H1 (cell line): Measurements from ENCODE around the gene CACNB1. TPM values are rescaled to one million over a fixed set of nuclear protein-coding genes. Genes with fewer than 3 reads are reported as not detected.

ENCODE experiments used
- CTCF ChIA-PET: fragments of 300-600 bp; sonication (Branson Sonifier 250); formaldehyde crosslinking; loops from one replicate; lab custom pipeline; 2021; ENCODE audit not compliant: partially characterized antibody; lab: Charles Lee
- POLR2A ChIA-PET: fragments of 300-600 bp; sonication (Branson Sonifier 250); formaldehyde crosslinking; loops from one replicate; lab custom pipeline; 2021; ENCODE audit warnings: inconsistent platforms; ENCODE audit not compliant: partially characterized antibody; lab: Charles Lee
- DNase-seq, 2 experiments: peaks; one replicate each; pipeline versions ENCODE4 v3.0.0 to v3.0.0-alpha.2; 2010 to 2022; ENCODE audit warnings: low spot score in 2 of 2, low read depth in 1 of 2, mixed read lengths in 1 of 2
- FAIRE-seq: peaks from 2 replicates; lab custom pipeline; 2011; peaks lifted over from hg19 to GRCh38; lab: Jason Lieb, UNC
- H2AFZ ChIP-seq: 2 replicates; pipeline ENCODE4 v1.8.1; 2012; ENCODE audit warnings: low read length, inconsistent platforms
- H2AK5ac ChIP-seq: 2 replicates; pipeline ENCODE4 v1.6.1; 2013; ENCODE audit warnings: low read depth, low read length
- H2BK120ac ChIP-seq: replicated peaks from 2 replicates; pipeline ENCODE3; 2013; ENCODE audit warnings: low read depth, low read length, inconsistent platforms
- H2BK12ac ChIP-seq: 2 replicates; pipeline ENCODE4 v1.6.1; 2013; ENCODE audit warnings: low read depth, low read length
- H2BK15ac ChIP-seq: 2 replicates; pipeline ENCODE4 v1.6.1; 2013; ENCODE audit warnings: low read length
- H2BK20ac ChIP-seq: 2 replicates; pipeline ENCODE4 v1.6.1; 2013; ENCODE audit warnings: low read length
- H2BK5ac ChIP-seq: 2 replicates; pipeline ENCODE4 v1.6.1; 2013; ENCODE audit warnings: low read depth, low read length
- H3K14ac ChIP-seq: 2 replicates; pipeline ENCODE4 v1.6.1; 2013; ENCODE audit warnings: inconsistent platforms; ENCODE audit not compliant: insufficient read length
- H3K18ac ChIP-seq: 2 replicates; pipeline ENCODE4 v1.6.1; 2013; ENCODE audit warnings: low read length; ENCODE audit errors: extremely low read depth
- H3K23ac ChIP-seq: 2 replicates; pipeline ENCODE4 v1.6.1; 2013; ENCODE audit warnings: inconsistent platforms; ENCODE audit not compliant: insufficient read length
- H3K23me2 ChIP-seq: 2 replicates; pipeline ENCODE4 v1.6.1; 2013; ENCODE audit warnings: low read depth, low read length
- H3K27ac ChIP-seq: 2 replicates; pipeline ENCODE4 v1.6.1; 2011; ENCODE audit warnings: low read depth, low read length, inconsistent platforms
- H3K27me3 ChIP-seq, 4 experiments: replicated peaks in 1 of 4; 1 replicate in 1 of 4; 2 replicates in 3 of 4; pipeline versions ENCODE4 v1.6.1 to v1.8.1; 2011 to 2013; ENCODE audit warnings: low read length in 3 of 4, mild to moderate bottlenecking in 3 of 4, inconsistent platforms in 2 of 4, mixed read lengths in 2 of 4, moderate library complexity in 1 of 4; ENCODE audit not compliant: control insufficient read depth in 3 of 4, insufficient read depth in 3 of 4; ENCODE audit errors: extremely low read depth in 1 of 4
- H3K36me3 ChIP-seq, 4 experiments: 2 replicates each; pipeline versions ENCODE4 v1.6.1 to v1.8.1; 2011 to 2013; ENCODE audit warnings: mild to moderate bottlenecking in 4 of 4, low read length in 3 of 4, moderate library complexity in 2 of 4, control low read depth in 1 of 4, inconsistent platforms in 1 of 4; ENCODE audit not compliant: insufficient read depth in 4 of 4, control insufficient read depth in 2 of 4
- H3K4ac ChIP-seq: replicated peaks from 2 replicates; pipeline ENCODE3; 2013; ENCODE audit warnings: low read length, low read depth, mixed read lengths, inconsistent platforms; ENCODE audit not compliant: insufficient read length
- H3K4me1 ChIP-seq, 4 experiments: replicated peaks in 1 of 4; 1 replicate in 1 of 4; 2 replicates in 3 of 4; pipeline versions ENCODE4 v1.6.1 to v1.8.1; 2011 to 2013; ENCODE audit warnings: low read length in 3 of 4, inconsistent platforms in 2 of 4, mixed read lengths in 1 of 4; ENCODE audit not compliant: insufficient read depth in 4 of 4, control insufficient read depth in 3 of 4
- H3K4me2 ChIP-seq, 2 experiments: 2 replicates each; pipeline versions ENCODE4 v1.6.1 to v1.8.1; 2011 to 2013; ENCODE audit warnings: low read depth in 2 of 2, low read length in 2 of 2, control low read depth in 1 of 2, inconsistent platforms in 1 of 2, mild to moderate bottlenecking in 1 of 2; ENCODE audit not compliant: insufficient read depth in 1 of 2
- H3K4me3 ChIP-seq, 4 experiments: fragments of 200-600, 300-600 bp in 1 of 4; sonication (generic), shearing (Covaris generic), sonication (Bioruptor Twin) in 1 of 4; 2 replicates each; pipeline versions ENCODE4 v1.5.1 to v1.8.1; 2011 to 2016; ENCODE audit warnings: low read length in 4 of 4, low read depth in 3 of 4, control low read depth in 2 of 4, inconsistent platforms in 2 of 4, mild to moderate bottlenecking in 2 of 4, mixed read lengths in 1 of 4, moderate library complexity in 1 of 4; ENCODE audit not compliant: insufficient read depth in 2 of 4; ENCODE audit errors: extremely low read depth in 1 of 4
- H3K56ac ChIP-seq: replicated peaks from 2 replicates; pipeline ENCODE3; 2013; ENCODE audit warnings: low read depth, mild to moderate bottlenecking, mixed read lengths, low read length, inconsistent platforms; ENCODE audit not compliant: insufficient read length
- H3K79me1 ChIP-seq: 2 replicates; pipeline ENCODE4 v1.6.1; 2013; ENCODE audit warnings: low read depth, low read length, control low read depth
- H3K79me2 ChIP-seq, 2 experiments: 2 replicates each; pipeline versions ENCODE4 v1.6.1 to v1.8.1; 2012 to 2013; ENCODE audit warnings: low read length in 2 of 2, mild to moderate bottlenecking in 2 of 2, inconsistent platforms in 1 of 2; ENCODE audit not compliant: insufficient read depth in 2 of 2, control insufficient read depth in 1 of 2
- H3K9ac ChIP-seq, 4 experiments: replicated peaks in 1 of 4; 1 replicate in 1 of 4; 2 replicates in 3 of 4; pipeline versions ENCODE4 v1.6.1 to v1.8.1; 2011 to 2013; ENCODE audit warnings: low read depth in 3 of 4, low read length in 3 of 4, control low read depth in 2 of 4, mild to moderate bottlenecking in 2 of 4, moderate library complexity in 2 of 4, inconsistent platforms in 1 of 4; ENCODE audit errors: extremely low read depth in 1 of 4
- H3K9me3 ChIP-seq, 2 experiments: 2 replicates each; pipeline versions ENCODE4 v1.6.1 to v1.8.1; 2012 to 2013; ENCODE audit warnings: mild to moderate bottlenecking in 2 of 2, moderate library complexity in 2 of 2, control low read depth in 1 of 2, inconsistent platforms in 1 of 2, low read depth in 1 of 2, low read length in 1 of 2, mixed read lengths in 1 of 2; ENCODE audit not compliant: insufficient read depth in 2 of 2
- H4K20me1 ChIP-seq, 2 experiments: replicated peaks in 1 of 2; 2 replicates each; pipeline versions ENCODE3 to v1.8.1; 2011 to 2013; ENCODE audit warnings: inconsistent platforms in 2 of 2, low read length in 2 of 2, mild to moderate bottlenecking in 1 of 2; ENCODE audit not compliant: insufficient read depth in 2 of 2, control insufficient read depth in 1 of 2
- H4K5ac ChIP-seq: 2 replicates; pipeline ENCODE4 v1.6.1; 2013; ENCODE audit warnings: low read length, low read depth, mixed read lengths, inconsistent platforms; ENCODE audit not compliant: insufficient read length
- H4K8ac ChIP-seq: 2 replicates; pipeline ENCODE4 v1.8.0; 2013; ENCODE audit warnings: mild to moderate bottlenecking, moderate library complexity, low read length, inconsistent platforms; ENCODE audit not compliant: insufficient read depth; ENCODE audit errors: extremely low read depth
- H4K91ac ChIP-seq: replicated peaks from 2 replicates; pipeline ENCODE3; 2013; ENCODE audit warnings: low read length, mixed read lengths, inconsistent platforms; ENCODE audit not compliant: insufficient read length
- BRCA1 ChIP-seq: IDR thresholded peaks from 2 replicates; pipeline ENCODE4 v1.6.1; 2012; ENCODE audit warnings: low read depth, low read length, improper control_type of control experiment
- MAFK ChIP-seq: IDR thresholded peaks from 2 replicates; pipeline ENCODE4 v1.6.1; 2012; ENCODE audit warnings: low read depth, mild to moderate bottlenecking, improper control_type of control experiment, low read length
- RAD21 ChIP-seq, 2 experiments: IDR thresholded peaks in 1 of 2; conservative IDR thresholded peaks in 1 of 2; 2 replicates each; pipeline ENCODE4 v1.6.1; 2011; ENCODE audit warnings: low read depth in 2 of 2, low read length in 2 of 2, improper control_type of control experiment in 1 of 2, inconsistent platforms in 1 of 2, mild to moderate bottlenecking in 1 of 2, moderate library complexity in 1 of 2
- SP4 ChIP-seq: IDR thresholded peaks from 2 replicates; pipeline ENCODE4 v1.6.1; 2012; ENCODE audit warnings: low read length, inconsistent platforms
- USF2 ChIP-seq: IDR thresholded peaks from 2 replicates; pipeline ENCODE4 v1.6.1; 2011; ENCODE audit warnings: low read length, improper control_type of control experiment
- WGBS, 2 experiments: shearing (Covaris generic) in 1 of 2; methylation state at CpG; one replicate each; pipeline versions ENCODE4 v1.1.6 to v1.1.7; 2013 to 2015; ENCODE audit warnings: low lambda C conversion rate in 2 of 2, mixed read lengths in 2 of 2, inconsistent platforms in 1 of 2, low coverage in 1 of 2, missing lambda C conversion rate in 1 of 2; ENCODE audit not compliant: insufficient replicate concordance in 2 of 2, insufficient coverage in 1 of 2, insufficient read length in 1 of 2; ENCODE audit errors: extremely low coverage in 1 of 2, missing lambda C conversion rate in 1 of 2; 5-methylcytosine and 5-hydroxymethylcytosine counted together
- polyA plus RNA-seq, 7 experiments: library from polyadenylated mRNA; depleted of rRNA in 3 of 7; stranded (reverse) in 5 of 7; unstranded in 2 of 7; fragments of >200 nt in 5 of 7; fragments of 200-250 nt in 2 of 7; gene quantifications; 1 replicate in 5 of 7; 2 replicates in 1 of 7; 4 replicates in 1 of 7; pipeline versions ENCODE4 v1.2.1 to v1.2.3, GENCODE V29; 2011 to 2013; ENCODE audit warnings: missing spikeins in 2 of 7, mixed read lengths in 2 of 7
- total RNA-seq: library from RNA; stranded (reverse); fragmentation: NEBNext Ultra II Directional; extraction: Animal tissue kit (Norgen Biotek cat#: 25700); gene quantifications from 2 replicates; pipeline ENCODE4 v1.2.1, GENCODE V29; 2021

CACNB1 gene
- total and polyA plus RNA-seq, 2 of the 8 experiments (the other 6 are each of a cell fraction or from before 2014, with no cell fraction given): 7.2 to 17.8 TPM

DNA sequence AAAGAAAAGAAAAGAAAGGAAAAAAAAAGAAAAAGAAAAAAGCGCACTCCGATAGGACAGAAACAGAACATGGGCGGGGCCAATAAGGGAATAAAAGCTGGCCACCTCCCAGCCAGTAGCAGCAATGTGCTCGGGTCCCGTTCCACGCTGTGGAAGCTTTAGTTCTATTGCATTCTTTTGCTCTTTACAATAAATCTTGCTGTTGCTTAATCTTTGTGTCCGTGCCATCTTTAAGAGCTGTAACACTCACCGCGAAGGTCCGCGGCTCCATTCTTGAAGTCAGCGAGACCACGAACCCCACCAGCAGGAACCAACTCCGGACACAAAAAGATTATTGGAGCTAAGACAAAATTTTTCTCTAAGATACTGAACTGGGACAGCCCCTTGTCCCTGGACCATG, 28.4 kb downstream of the CACNB1 start:
- no peak overlapping the region for H3K4me3 ChIP-seq
- H3K18ac ChIP-seq: no peak overlapping the region
- H3K9ac ChIP-seq: no peak overlapping the region
- no peak overlapping the region for H3K27ac ChIP-seq
- no peak overlapping the region for H3K56ac ChIP-seq
- no peak overlapping the region for H4K8ac ChIP-seq
- H3K9me3 ChIP-seq: no peaks in the 10 kb centered on the region
- no peak overlapping the region for H2BK15ac ChIP-seq
- peaks cover 0 to 10% (median 7%) of the 10 kb centered on the region in 4 experiments; a peak in 5 of 7 replicates for H3K4me1 ChIP-seq
- peaks cover 14 to 31% (median 25%) of the 10 kb centered on the region in 4 experiments for H3K27me3 ChIP-seq
- H3K79me2 ChIP-seq: no peaks in the 10 kb centered on the region
- H3K23me2 ChIP-seq: peaks cover 12% of the 10 kb centered on the region; the same call in 1 of the 2 replicates
- no peak for FAIRE-seq
- no peak overlapping the region for H2AFZ ChIP-seq
- DNase-seq: no peak
- H2BK20ac ChIP-seq: no peak overlapping the region
- no peak overlapping the region for H3K14ac ChIP-seq
- H3K79me1 ChIP-seq: no peaks in the 10 kb centered on the region
- no peaks in the 10 kb centered on the region for H4K20me1 ChIP-seq
- ChIA-PET POLR2A (interaction anchor here (0.8 to 0.9 kb wide), 2 partner anchors 31 to 34 kb away, joined by 3 read pairs; partner anchors contain the start of gene RPL19), CTCF (interaction anchor here (0.8 to 7.4 kb wide), 10 partner anchors 11 to 195 kb away, joined by 4 to 63 read pairs (median 6); partner anchors contain the start of gene PLXDC1)
- H2BK5ac ChIP-seq: no peak overlapping the region
- no peak overlapping the region for H3K23ac ChIP-seq
- H2BK120ac ChIP-seq: no peak overlapping the region
- H3K4me2 ChIP-seq: no peak overlapping the region
- no peaks in the 10 kb centered on the region for H3K36me3 ChIP-seq
- H3K4ac ChIP-seq: no peak overlapping the region
- H2AK5ac ChIP-seq: no peak overlapping the region
- H4K5ac ChIP-seq: no peak overlapping the region
- no peak overlapping the region for H2BK12ac ChIP-seq
- no peak overlapping the region for H4K91ac ChIP-seq
- 96% methylated on average over 11 of the region's 14 CpGs; no CpG with 5 or more reads in 1 of the 2 experiments for WGBS, 2 experiments
- TF ChIP-seq USF2 (no peak), MAFK (no peak), RAD21 (IDR thresholded peaks at IDR 0.05 in 1 of 2, conservative IDR thresholded peaks at IDR 0.05 in 1 of 2; ENCODE audit: low read depth in 2 of 2, low read length in 2 of 2) (no peak), BRCA1 (no peak), SP4 (no peak)
